Measurements from ENCODE around the gene RPGR. TPM values are rescaled to one million over a fixed set of nuclear protein-coding genes. Genes with fewer than 3 reads are reported as not detected.

RPGR gene
- total RNA-seq, 2 experiments from 2014 or later = 7.0 to 7.1 TPM

DNA sequence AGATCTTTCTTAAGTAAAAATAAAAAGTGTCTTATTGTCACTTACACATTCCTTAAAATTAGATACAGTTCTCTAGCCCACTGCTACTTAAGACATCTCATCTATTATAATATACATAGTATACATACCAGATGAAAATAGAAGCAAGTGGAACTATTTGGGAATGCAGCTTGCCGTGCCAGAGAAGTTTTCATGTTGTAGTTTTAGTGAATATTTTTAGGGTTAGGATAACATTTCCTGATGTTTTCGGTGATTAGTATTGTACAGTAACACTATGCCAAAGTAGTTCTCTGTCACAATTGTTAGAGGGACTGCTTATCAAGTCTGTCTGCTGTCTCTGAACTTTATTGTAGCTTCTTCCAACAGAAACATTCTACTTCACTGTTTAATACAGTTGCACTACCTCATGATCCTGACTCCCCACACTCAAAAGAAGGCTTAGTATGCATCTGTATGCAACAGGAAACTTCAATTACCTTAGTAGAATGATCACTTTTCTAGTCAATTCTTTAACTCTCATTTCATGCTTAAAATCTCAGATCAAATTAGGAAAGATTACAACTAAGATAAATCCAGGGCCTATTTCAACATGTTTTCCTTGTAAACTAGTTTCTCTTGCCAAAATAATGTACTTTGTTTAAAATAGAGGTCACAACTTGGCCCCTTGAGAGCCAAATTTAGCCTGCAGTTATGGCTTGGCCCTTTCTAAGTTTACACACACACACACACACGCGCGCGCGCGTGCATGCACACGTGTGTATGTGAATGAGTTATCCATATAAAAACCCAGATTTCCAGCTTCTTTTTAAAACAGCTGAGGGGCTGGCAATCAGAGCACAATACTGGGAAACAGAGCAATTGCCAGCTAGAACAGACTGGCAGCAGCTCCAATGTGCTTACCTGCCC, 64.3 kb downstream of the RPGR start:
- H3K36me3 Mint-ChIP-seq (ENCODE audit: low read depth) = no peaks in the 10 kb centered on the region
- TF ChIP-seq, protein P1, sequence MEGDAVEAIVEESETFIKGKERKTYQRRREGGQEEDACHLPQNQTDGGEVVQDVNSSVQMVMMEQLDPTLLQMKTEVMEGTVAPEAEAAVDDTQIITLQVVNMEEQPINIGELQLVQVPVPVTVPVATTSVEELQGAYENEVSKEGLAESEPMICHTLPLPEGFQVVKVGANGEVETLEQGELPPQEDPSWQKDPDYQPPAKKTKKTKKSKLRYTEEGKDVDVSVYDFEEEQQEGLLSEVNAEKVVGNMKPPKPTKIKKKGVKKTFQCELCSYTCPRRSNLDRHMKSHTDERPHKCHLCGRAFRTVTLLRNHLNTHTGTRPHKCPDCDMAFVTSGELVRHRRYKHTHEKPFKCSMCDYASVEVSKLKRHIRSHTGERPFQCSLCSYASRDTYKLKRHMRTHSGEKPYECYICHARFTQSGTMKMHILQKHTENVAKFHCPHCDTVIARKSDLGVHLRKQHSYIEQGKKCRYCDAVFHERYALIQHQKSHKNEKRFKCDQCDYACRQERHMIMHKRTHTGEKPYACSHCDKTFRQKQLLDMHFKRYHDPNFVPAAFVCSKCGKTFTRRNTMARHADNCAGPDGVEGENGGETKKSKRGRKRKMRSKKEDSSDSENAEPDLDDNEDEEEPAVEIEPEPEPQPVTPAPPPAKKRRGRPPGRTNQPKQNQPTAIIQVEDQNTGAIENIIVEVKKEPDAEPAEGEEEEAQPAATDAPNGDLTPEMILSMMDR (IDR thresholded peaks at IDR 0.05) = no peak
- H3K4me3 Mint-ChIP-seq = no peak overlapping the region
- H3K27ac Mint-ChIP-seq = no peak overlapping the region
- POLR2A ChIA-PET = no interaction called here
- no peak for ATAC-seq
- no peak for DNase-seq
- intact Hi-C loops (cut with micrococcal nuclease) = no loop called here
- H3K27me3 Mint-ChIP-seq = no peaks in the 10 kb centered on the region
- CTCF ChIA-PET = interaction anchor here (0.6 kb wide), 1 partner anchor 91 kb away, joined by 3 read pairs; no protein-coding TSS in a partner anchor
- H3K4me1 Mint-ChIP-seq (ENCODE audit: low read depth) = no peaks in the 10 kb centered on the region
- H3K9me3 Mint-ChIP-seq = no peaks in the 10 kb centered on the region

DNA sequence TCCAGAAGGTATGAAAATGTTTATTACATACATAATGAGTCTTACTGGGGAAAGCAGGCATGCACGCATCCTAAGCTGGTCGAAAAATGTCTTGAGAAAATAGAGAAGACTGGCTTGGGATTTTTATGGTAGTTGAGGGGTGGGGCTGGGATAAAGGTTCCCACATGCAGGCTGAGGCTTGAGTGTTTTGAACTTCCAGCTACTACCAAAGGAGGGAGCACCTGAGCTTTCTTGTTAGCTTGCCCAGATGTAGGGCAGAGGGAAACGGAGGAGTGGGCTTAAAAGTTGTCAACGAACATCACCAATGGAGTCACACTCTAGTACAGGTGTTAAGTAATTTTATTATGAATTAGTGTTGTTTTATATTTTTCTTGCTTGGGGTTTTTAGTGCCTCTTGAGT, 67.1 kb downstream of the RPGR start:
- Mint-ChIP-seq H3K4me1 (ENCODE audit: low read depth) (no peaks in the 10 kb centered on the region), H3K4me3 (no peak overlapping the region), H3K9me3 (no peaks in the 10 kb centered on the region), H3K36me3 (ENCODE audit: low read depth) (no peaks in the 10 kb centered on the region), H3K27me3 (no peaks in the 10 kb centered on the region), H3K27ac (no peak overlapping the region)
- intact Hi-C loops (cut with micrococcal nuclease) = no loop called here
- DNase-seq = no peak
- POLR2A ChIA-PET = no interaction called here
- ATAC-seq = no peak
- TF ChIP-seq, protein P1 (IDR thresholded peaks at IDR 0.05) = no peak
- CTCF ChIA-PET = no interaction called here

DNA sequence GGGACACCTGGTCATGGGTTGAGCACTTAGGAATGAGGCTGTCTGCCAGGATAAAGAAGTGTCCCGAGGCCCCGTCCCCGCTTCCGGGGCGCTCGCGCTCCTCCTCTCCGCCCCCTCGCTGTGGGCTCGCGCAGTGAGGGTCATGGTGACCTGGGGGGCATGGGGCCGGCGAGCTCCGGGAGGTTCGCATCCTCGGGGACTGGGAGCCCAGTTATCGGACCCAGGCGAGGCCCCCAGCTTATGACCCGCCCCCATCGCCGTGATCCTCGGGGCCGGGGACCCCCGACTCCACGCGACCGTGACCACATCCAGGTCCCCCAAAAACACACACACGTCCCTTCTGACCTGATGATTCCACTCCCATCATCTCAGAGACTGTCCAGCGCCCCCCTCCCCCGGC, 71.3 kb downstream of the RPGR start:
- H3K36me3 Mint-ChIP-seq (ENCODE audit: low read depth) = no peaks in the 10 kb centered on the region
- intact Hi-C loops (cut with micrococcal nuclease) = no loop called here
- no peak for ATAC-seq
- no peak overlapping the region for H3K4me3 Mint-ChIP-seq
- H3K9me3 Mint-ChIP-seq = no peaks in the 10 kb centered on the region
- CTCF ChIA-PET = no interaction called here
- POLR2A ChIA-PET = no interaction called here
- DNase-seq = no peak
- H3K27me3 Mint-ChIP-seq = no peaks in the 10 kb centered on the region
- no peak overlapping the region for H3K27ac Mint-ChIP-seq
- no peaks in the 10 kb centered on the region for H3K4me1 Mint-ChIP-seq (ENCODE audit: low read depth)
- TF ChIP-seq, protein P1 (IDR thresholded peaks at IDR 0.05) = no peak

DNA sequence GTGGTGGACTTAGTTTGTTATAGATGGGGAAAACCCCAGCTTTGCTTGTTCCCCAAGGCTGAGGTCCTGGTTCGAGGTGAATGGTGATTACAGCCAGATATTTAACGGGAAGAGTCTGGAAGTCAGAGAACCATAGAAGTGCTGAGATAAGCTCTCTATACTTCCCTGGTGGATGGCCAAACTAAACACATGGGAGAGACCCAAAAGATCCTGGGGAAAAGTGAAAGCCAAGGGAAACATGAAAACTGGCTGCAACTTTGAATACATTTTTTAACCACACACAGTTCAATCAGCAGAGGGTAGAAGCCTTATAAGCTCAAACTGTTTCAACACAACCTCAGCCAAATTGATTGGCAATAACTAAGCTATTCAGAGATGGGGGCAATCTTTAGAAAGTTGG, 77.3 kb downstream of the RPGR start:
- DNase-seq (no peak), ATAC-seq (no peak)
- CTCF ChIA-PET = no interaction called here
- H3K4me3 Mint-ChIP-seq = no peak overlapping the region
- no peak overlapping the region for H3K27ac Mint-ChIP-seq
- POLR2A ChIA-PET = no interaction called here
- no peaks in the 10 kb centered on the region for H3K4me1 Mint-ChIP-seq (ENCODE audit: low read depth)
- no peaks in the 10 kb centered on the region for H3K27me3 Mint-ChIP-seq
- TF ChIP-seq, protein P1 (IDR thresholded peaks at IDR 0.05) = no peak
- H3K36me3 Mint-ChIP-seq (ENCODE audit: low read depth) = no peaks in the 10 kb centered on the region
- intact Hi-C loops (cut with micrococcal nuclease) = no loop called here
- H3K9me3 Mint-ChIP-seq = no peaks in the 10 kb centered on the region

DNA sequence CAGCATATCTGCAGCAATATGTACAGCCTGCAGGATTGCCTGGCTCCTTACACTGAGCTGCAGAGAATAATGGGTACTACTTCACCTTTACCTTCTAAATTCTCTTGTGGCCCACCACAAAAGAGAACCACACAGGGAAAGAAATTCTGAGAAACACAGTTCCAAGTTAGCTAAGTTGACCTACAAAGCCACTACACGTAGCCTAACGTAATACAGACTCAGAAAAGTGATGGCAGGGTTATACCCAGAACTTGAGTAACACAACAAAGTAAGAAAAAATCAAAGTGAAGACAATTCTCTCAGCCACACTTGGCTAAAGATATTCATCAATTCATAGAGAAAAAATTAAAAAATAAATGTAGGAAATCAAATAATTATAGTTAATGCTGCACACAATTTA, 80.3 kb downstream of the RPGR start:
- H3K4me3 Mint-ChIP-seq = no peak overlapping the region
- H3K4me1 Mint-ChIP-seq (ENCODE audit: low read depth) = no peaks in the 10 kb centered on the region
- no peaks in the 10 kb centered on the region for H3K36me3 Mint-ChIP-seq (ENCODE audit: low read depth)
- TF ChIP-seq, protein P1 (IDR thresholded peaks at IDR 0.05) = no peak
- H3K27me3 Mint-ChIP-seq = no peaks in the 10 kb centered on the region
- ChIA-PET CTCF (no interaction called here), POLR2A (interaction anchor here (1.0 kb wide), 1 partner anchor 22 kb away, joined by 3 read pairs; no protein-coding TSS in a partner anchor)
- DNase-seq = no peak
- intact Hi-C loops (cut with micrococcal nuclease) = no loop called here
- ATAC-seq = peak; percentile 20
- H3K9me3 Mint-ChIP-seq = no peaks in the 10 kb centered on the region
- H3K27ac Mint-ChIP-seq = no peak overlapping the region
